ENCODE measurements around the gene DGLUCY.

The DGLUCY gene

DNA sequence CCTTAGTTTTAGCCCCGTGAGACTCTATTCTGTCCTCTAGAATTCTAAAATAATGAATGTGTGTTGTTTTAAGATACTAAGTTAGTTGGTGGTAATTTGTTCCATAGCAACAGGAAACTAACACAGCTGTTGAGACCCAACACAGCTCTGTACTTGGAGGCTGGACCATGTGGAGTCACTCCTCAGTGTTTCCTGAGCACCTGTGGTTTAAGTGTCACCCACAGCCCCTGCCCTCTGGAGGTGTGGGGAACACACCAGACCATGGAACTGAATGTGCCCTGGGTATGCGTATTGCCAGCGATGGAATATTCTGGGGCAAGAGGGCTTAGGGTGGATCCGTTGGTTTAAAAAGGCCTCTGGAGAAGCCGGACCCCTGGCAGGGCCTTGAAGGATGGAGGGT lies 147.2 kb downstream of the DGLUCY start:
- Histone ChIP-seq H3K27ac (ENCODE audit: low read depth, low read length) (no peak overlapping the region), H3K18ac (ENCODE audit: low read length) (no peak overlapping the region), H2BK120ac (ENCODE audit: low read depth, low read length) (no peak overlapping the region), H3K23ac (ENCODE audit: low read length) (no peak overlapping the region), H3K79me1 (ENCODE audit: low read length) (no peaks in the 10 kb centered on the region), H3K9ac (ENCODE audit: low read length) (no peak overlapping the region), H3K4me2 (ENCODE audit: low read length) (no peak overlapping the region), H3K56ac (ENCODE audit: low read length) (no peak overlapping the region), H4K8ac (ENCODE audit: low read depth, low read length) (no peak overlapping the region), H3K4me1 (ENCODE audit: control insufficient read depth, low read depth, low read length) (no peaks in the 10 kb centered on the region), H3K36me3 (ENCODE audit: control insufficient read depth, insufficient read depth, low read length) (no peaks in the 10 kb centered on the region), H2AK5ac (ENCODE audit: low read length) (no peak overlapping the region), H3K4ac (ENCODE audit: low read depth, low read length) (no peak overlapping the region), H3K79me2 (ENCODE audit: control insufficient read depth, insufficient read depth, low read length) (no peaks in the 10 kb centered on the region), H3K4me3 (ENCODE audit: low read length) (no peak overlapping the region), H4K5ac (ENCODE audit: low read length) (no peak overlapping the region), H3K27me3 (ENCODE audit: insufficient read depth, low read length, poor library complexity) (no peaks in the 10 kb centered on the region), H2BK5ac (ENCODE audit: low read length) (no peak overlapping the region), H2BK15ac (replicated peaks; ENCODE audit: low read depth) (no peak overlapping the region)
- no CpG with 5 or more reads among the region's 5 CpGs for WGBS (ENCODE audit: extremely low coverage, insufficient coverage, low lambda C conversion rate)
- no peak for DNase-seq

GRCh38 chr14:91261986-91262549 lies 148.2 kb downstream of the DGLUCY start:
- H3K18ac ChIP-seq (ENCODE audit: low read length): no peak overlapping the region
- no peak overlapping the region for H4K8ac ChIP-seq (ENCODE audit: low read depth, low read length)
- H2AK5ac ChIP-seq (ENCODE audit: low read length): no peak overlapping the region
- no peaks in the 10 kb centered on the region for H3K79me2 ChIP-seq (ENCODE audit: control insufficient read depth, insufficient read depth, low read length)
- no peak overlapping the region for H2BK120ac ChIP-seq (ENCODE audit: low read depth, low read length)
- no peak overlapping the region for H4K5ac ChIP-seq (ENCODE audit: low read length)
- H2BK15ac ChIP-seq (replicated peaks; ENCODE audit: low read depth): no peak overlapping the region
- no peak overlapping the region for H3K4me2 ChIP-seq (ENCODE audit: low read length)
- H3K27me3 ChIP-seq (ENCODE audit: insufficient read depth, low read length, poor library complexity): no peaks in the 10 kb centered on the region
- no peak overlapping the region for H3K27ac ChIP-seq (ENCODE audit: low read depth, low read length)
- no peaks in the 10 kb centered on the region for H3K4me1 ChIP-seq (ENCODE audit: control insufficient read depth, low read depth, low read length)
- no peak overlapping the region for H3K4me3 ChIP-seq (ENCODE audit: low read length)
- no peak overlapping the region for H3K9ac ChIP-seq (ENCODE audit: low read length)
- no peak overlapping the region for H3K56ac ChIP-seq (ENCODE audit: low read length)
- H3K79me1 ChIP-seq (ENCODE audit: low read length): no peaks in the 10 kb centered on the region
- H3K4ac ChIP-seq (ENCODE audit: low read depth, low read length): no peak overlapping the region
- DNase-seq: no peak
- H3K23ac ChIP-seq (ENCODE audit: low read length): no peak overlapping the region
- H2BK5ac ChIP-seq (ENCODE audit: low read length): no peak overlapping the region
- WGBS (ENCODE audit: extremely low coverage, insufficient coverage, low lambda C conversion rate): no CpG with 5 or more reads among the region's 11 CpGs
- no peaks in the 10 kb centered on the region for H3K36me3 ChIP-seq (ENCODE audit: control insufficient read depth, insufficient read depth, low read length)

DNA sequence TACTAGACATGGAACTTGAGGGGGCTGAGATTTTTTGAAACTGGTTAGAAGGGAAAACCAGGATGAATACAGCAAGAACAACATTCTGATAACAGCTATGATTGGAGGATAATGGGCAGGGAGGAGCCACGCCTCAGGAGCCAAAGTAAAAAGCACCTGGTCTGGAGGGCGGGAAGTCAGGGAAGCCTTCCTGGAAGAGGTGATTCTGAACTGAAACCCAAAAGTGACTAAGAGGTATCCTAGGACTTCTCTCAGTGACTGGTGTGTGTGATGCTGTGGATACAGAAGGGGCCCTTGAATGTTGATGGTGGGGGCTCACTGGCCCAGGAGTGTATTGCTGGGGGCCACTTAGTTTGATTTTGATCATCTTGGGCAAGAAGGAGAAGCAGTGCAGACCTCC lies 149.5 kb downstream of the DGLUCY start:
- no peaks in the 10 kb centered on the region for H3K27me3 ChIP-seq (ENCODE audit: insufficient read depth, low read length, poor library complexity)

GRCh38 chr14:91264151-91265150 lies 150.6 kb downstream of the DGLUCY start:
- H3K56ac ChIP-seq (ENCODE audit: low read length): peak overlapping the region; percentile 74
- H2BK120ac ChIP-seq (ENCODE audit: low read depth, low read length): no peak overlapping the region
- H3K79me2 ChIP-seq (ENCODE audit: control insufficient read depth, insufficient read depth, low read length): no peaks in the 10 kb centered on the region
- H2BK5ac ChIP-seq (ENCODE audit: low read length): no peak overlapping the region
- H3K4me3 ChIP-seq (ENCODE audit: low read length): peak overlapping the region; percentile 9
- H2AK5ac ChIP-seq (ENCODE audit: low read length): no peak overlapping the region
- no peak overlapping the region for H3K4ac ChIP-seq (ENCODE audit: low read depth, low read length)
- H3K4me2 ChIP-seq (ENCODE audit: low read length): peak overlapping the region; percentile 63
- H2BK15ac ChIP-seq (replicated peaks; ENCODE audit: low read depth): no peak overlapping the region
- no peak overlapping the region for H4K8ac ChIP-seq (ENCODE audit: low read depth, low read length)
- WGBS (ENCODE audit: extremely low coverage, insufficient coverage, low lambda C conversion rate): no CpG with 5 or more reads among the region's 69 CpGs
- H3K79me1 ChIP-seq (ENCODE audit: low read length): no peaks in the 10 kb centered on the region
- H3K27me3 ChIP-seq (ENCODE audit: insufficient read depth, low read length, poor library complexity): no peaks in the 10 kb centered on the region
- H3K27ac ChIP-seq (ENCODE audit: low read depth, low read length): no peak overlapping the region
- H3K18ac ChIP-seq (ENCODE audit: low read length): peak overlapping the region; percentile 33
- H3K23ac ChIP-seq (ENCODE audit: low read length): no peak overlapping the region
- no peak for DNase-seq
- no peaks in the 10 kb centered on the region for H3K4me1 ChIP-seq (ENCODE audit: control insufficient read depth, low read depth, low read length)
- no peaks in the 10 kb centered on the region for H3K36me3 ChIP-seq (ENCODE audit: control insufficient read depth, insufficient read depth, low read length)
- no peak overlapping the region for H4K5ac ChIP-seq (ENCODE audit: low read length)
- peak overlapping the region; percentile 37 for H3K9ac ChIP-seq (ENCODE audit: low read length)

More for the DNA sequence above, 149.5 kb downstream of the DGLUCY start:
- Histone ChIP-seq H3K79me1 (ENCODE audit: low read length) (no peaks in the 10 kb centered on the region), H3K4me3 (ENCODE audit: low read length) (no peak overlapping the region), H2BK15ac (replicated peaks; ENCODE audit: low read depth) (no peak overlapping the region), H2AK5ac (ENCODE audit: low read length) (no peak overlapping the region), H3K4me1 (ENCODE audit: control insufficient read depth, low read depth, low read length) (no peaks in the 10 kb centered on the region), H3K27ac (ENCODE audit: low read depth, low read length) (no peak overlapping the region), H2BK5ac (ENCODE audit: low read length) (no peak overlapping the region), H3K18ac (ENCODE audit: low read length) (no peak overlapping the region), H3K4ac (ENCODE audit: low read depth, low read length) (no peak overlapping the region), H3K23ac (ENCODE audit: low read length) (no peak overlapping the region), H3K56ac (ENCODE audit: low read length) (no peak overlapping the region), H4K5ac (ENCODE audit: low read length) (no peak overlapping the region), H3K4me2 (ENCODE audit: low read length) (no peak overlapping the region), H2BK120ac (ENCODE audit: low read depth, low read length) (no peak overlapping the region), H3K9ac (ENCODE audit: low read length) (no peak overlapping the region), H3K79me2 (ENCODE audit: control insufficient read depth, insufficient read depth, low read length) (no peaks in the 10 kb centered on the region), H3K36me3 (ENCODE audit: control insufficient read depth, insufficient read depth, low read length) (no peaks in the 10 kb centered on the region), H4K8ac (ENCODE audit: low read depth, low read length) (no peak overlapping the region)
- no peak for DNase-seq
- WGBS (ENCODE audit: extremely low coverage, insufficient coverage, low lambda C conversion rate): no CpG with 5 or more reads among the region's 2 CpGs

- H3K79me1 ChIP-seq (ENCODE audit: low read length): no peaks in the 10 kb centered on the region
- H4K5ac ChIP-seq (ENCODE audit: low read length): no peak overlapping the region
- H3K9ac ChIP-seq (ENCODE audit: low read length): no peak overlapping the region
- no peak overlapping the region for H3K4me3 ChIP-seq (ENCODE audit: low read length)
- H3K4me1 ChIP-seq (ENCODE audit: control insufficient read depth, low read depth, low read length): no peaks in the 10 kb centered on the region
- no peak overlapping the region for H2BK5ac ChIP-seq (ENCODE audit: low read length)
- no peaks in the 10 kb centered on the region for H3K27me3 ChIP-seq (ENCODE audit: insufficient read depth, low read length, poor library complexity)
- H3K4ac ChIP-seq (ENCODE audit: low read depth, low read length): no peak overlapping the region
- H2AK5ac ChIP-seq (ENCODE audit: low read length): no peak overlapping the region
- no peak overlapping the region for H3K4me2 ChIP-seq (ENCODE audit: low read length)
- no CpG with 5 or more reads among the region's 7 CpGs for WGBS (ENCODE audit: extremely low coverage, insufficient coverage, low lambda C conversion rate)
- H4K8ac ChIP-seq (ENCODE audit: low read depth, low read length): no peak overlapping the region
- no peaks in the 10 kb centered on the region for H3K79me2 ChIP-seq (ENCODE audit: control insufficient read depth, insufficient read depth, low read length)
- H2BK120ac ChIP-seq (ENCODE audit: low read depth, low read length): no peak overlapping the region
- DNase-seq: no peak
- no peak overlapping the region for H2BK15ac ChIP-seq (replicated peaks; ENCODE audit: low read depth)
- no peak overlapping the region for H3K18ac ChIP-seq (ENCODE audit: low read length)
- H3K27ac ChIP-seq (ENCODE audit: low read depth, low read length): no peak overlapping the region
- H3K36me3 ChIP-seq (ENCODE audit: control insufficient read depth, insufficient read depth, low read length): no peaks in the 10 kb centered on the region
- no peak overlapping the region for H3K56ac ChIP-seq (ENCODE audit: low read length)
- H3K23ac ChIP-seq (ENCODE audit: low read length): peak overlapping the region; percentile 31
These were observed 151.5 kb downstream of the DGLUCY start for GRCh38 chr14:91265404-91265803.

All from mesendoderm (in vitro differentiated cells).